Jurkat, Clone E6-1 (cell line): ENCODE measurements around the gene OR8B4. TPM values are rescaled to one million over a fixed set of nuclear protein-coding genes. Genes with fewer than 3 reads are reported as not detected.
A peak's percentile ranks its signal among the peaks of the same experiment; 100 is the strongest.
"Not testable (repeated sequence)": the region's sequence is repeated elsewhere in the genome, so short reads cannot be mapped to it uniquely, and the experiment has no call there.

Experiments
- DNase-seq: peaks from one replicate; pipeline ENCODE4 v3.0.0-alpha.2; 2011; ENCODE audit warnings: low read depth, low spot score
- H3K4me3 ChIP-seq: 2 replicates; pipeline ENCODE4 v1.5.1; 2011; ENCODE audit warnings: mild to moderate bottlenecking, low read length, control low read depth, moderate library complexity
- polyA plus RNA-seq: library from polyadenylated mRNA; unstranded; fragments of >200 nt; gene quantifications from one replicate; pipeline ENCODE4 v1.2.1, GENCODE V29; 2012; ENCODE audit warnings: missing spikeins; ENCODE audit not compliant: insufficient read length, insufficient read depth

Gene OR8B4
- polyA plus RNA-seq: not detected

DNA sequence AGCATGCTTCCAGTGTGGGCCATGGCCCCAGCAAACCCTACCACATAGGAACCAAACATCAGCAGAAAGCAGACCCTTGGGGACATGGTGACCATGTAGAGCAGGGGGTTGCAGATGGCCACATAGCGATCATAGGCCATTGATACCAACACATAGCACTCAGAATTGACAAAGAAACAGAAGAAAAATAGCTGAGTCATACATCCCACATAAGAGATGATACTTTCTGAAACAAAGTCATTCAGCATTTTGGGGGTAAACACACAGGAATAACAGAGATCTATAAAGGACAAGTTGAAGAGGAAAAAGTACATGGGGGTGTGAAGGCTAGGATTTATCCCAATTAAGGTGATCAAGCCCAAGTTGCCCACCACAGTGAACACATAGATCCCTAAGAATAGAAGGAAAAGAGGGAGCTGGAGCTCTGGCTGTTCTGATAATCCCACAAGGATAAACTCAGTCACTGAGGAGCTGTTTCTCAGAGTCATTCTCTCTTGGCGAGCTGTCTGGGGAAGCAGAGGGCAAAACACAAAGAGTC is at the start of gene OR8B4:
OR8B4 (minus strand) TSS at position 488 of the 538 bp plus-strand sequence; CDS start at position 488, 0 bp downstream.
- no peak for DNase-seq
- H3K4me3 ChIP-seq: no peak within 1 kb of the TSS

- no peak overlapping the region for H3K4me3 ChIP-seq
- no peak for DNase-seq
These were observed 49.4 kb upstream of the OR8B4 start for GRCh38 chr11:124474079-124474478.

GRCh38 chr11:124473476-124473875 is 48.8 kb upstream of the OR8B4 start:
- H3K4me3 ChIP-seq: no peak overlapping the region
- no peak for DNase-seq

DNA sequence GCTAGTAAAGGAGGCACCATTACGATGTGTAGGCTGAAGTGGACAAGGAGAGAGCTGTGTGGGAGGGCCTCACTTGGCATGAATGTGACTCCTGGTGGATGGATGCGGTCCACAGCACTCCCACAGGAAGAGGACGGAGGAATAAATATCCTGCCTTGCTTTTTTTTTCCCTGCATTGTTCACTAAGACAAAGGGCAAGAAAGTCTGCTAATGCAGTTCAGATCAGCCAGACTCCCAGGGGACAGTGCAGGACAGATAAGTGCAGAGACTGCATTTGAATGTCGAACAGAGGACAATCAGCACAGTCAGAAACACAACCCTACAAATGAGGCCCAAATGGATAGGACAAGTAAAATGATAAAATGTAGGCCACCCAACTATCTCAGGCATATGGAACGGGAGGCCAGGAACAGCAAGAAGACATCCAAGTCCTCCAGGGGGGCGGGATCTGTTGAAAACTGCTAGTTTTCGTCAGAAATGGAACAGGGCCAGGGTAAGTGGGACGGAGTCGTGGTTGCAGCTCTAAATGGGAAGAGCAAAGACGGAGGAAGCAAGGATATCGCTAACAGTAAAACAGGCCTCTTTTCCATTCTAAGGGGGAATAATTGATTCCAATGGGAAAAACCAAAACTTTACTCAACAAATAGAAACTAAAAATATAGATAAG is 46.0 kb upstream of the OR8B4 start:
- no peak for DNase-seq
- H3K4me3 ChIP-seq: no peak overlapping the region

DNA sequence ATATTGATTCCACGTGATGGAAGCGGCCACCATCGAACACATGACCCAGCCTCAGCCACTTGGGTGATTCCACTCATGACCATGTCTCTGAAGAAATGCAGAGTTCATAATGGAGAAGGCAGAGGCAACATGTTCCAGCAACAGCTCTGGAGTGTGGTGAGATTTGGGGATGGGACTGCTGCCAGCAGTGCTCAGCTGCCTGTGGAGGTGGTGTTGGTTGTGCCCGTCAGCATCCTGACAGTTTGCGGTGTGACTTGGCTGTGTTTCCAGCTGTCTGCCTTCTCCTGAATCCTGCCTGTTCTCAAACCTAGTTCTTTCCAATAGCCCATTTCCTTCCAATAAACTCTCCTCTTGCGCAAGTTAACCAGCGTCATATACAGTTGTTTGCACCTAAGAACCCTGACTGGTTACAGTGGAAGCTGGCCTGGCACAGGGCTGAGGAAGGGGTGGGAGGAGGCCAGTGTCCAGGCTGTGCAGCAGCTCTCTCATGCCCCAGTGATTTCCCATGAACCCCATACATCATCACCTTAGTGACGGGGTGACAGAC is 42.8 kb upstream of the OR8B4 start:
- no peak for DNase-seq
- no peak overlapping the region for H3K4me3 ChIP-seq

- no peak overlapping the region for H3K4me3 ChIP-seq
- DNase-seq: no peak
These were observed 40.7 kb upstream of the OR8B4 start for GRCh38 chr11:124465368-124465767.

DNA sequence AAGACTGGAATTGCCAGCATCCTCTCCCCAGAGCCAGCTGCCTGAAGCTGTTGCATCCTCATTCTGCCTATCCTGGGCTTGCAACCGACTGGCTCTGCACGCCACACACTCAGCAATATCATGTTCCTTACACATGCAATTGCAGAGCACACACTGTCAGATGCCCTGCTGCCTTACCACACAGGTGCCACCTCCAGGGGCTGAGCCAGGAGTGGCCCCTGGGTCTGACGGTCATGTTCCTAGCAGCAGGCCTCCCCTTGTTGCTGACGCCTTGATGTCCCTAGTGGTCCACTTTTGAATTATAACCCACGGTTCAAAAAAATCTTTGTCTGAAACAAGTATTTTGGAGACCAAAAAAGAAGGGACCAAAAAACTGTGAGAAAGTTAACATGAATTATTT is 39.3 kb upstream of the OR8B4 start:
- no peak for DNase-seq
- H3K4me3 ChIP-seq: no peak overlapping the region

DNA sequence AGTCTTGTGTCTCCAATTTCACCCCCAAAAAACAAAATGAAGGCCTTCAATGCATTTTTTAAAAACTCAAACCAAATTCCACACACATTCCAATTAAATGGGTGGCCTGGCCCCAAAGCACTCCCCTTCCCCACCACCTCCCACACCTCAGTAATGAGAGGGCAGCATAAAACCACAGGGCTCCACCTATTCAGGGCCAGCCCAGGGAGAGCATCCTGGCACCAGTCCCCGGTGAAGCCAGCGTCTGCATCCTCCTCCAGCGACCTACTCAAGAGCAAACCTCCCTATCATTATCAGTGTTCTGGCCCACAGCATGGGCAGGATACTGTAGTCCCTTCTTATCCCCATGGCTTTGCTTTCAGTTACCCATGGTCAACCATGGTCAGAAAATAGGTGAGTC is 38.7 kb upstream of the OR8B4 start:
- no peak overlapping the region for H3K4me3 ChIP-seq
- no peak for DNase-seq

- no peak for DNase-seq
- H3K4me3 ChIP-seq: no peak overlapping the region
These were observed 35.8 kb upstream of the OR8B4 start for GRCh38 chr11:124460459-124460858.

DNA sequence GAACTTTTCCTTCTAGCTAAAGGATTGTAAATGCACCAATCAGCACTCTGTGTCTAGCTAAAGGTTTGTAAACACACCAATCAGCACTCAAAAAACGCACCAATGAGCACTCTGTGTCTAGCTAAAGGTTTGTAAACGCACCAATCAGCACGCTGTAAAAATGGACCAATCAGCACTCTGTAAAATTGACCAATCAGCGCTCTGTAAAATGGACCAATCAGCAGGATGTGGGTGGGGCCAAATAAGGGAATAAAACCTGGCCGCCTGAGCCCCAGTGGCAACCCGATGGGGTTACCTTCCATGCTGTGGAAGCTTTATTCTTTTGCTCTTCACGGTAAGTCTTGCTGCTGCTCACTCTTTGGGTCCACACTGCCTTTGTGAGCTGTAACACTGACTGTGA is 34.7 kb upstream of the OR8B4 start:
- not testable (repeated sequence) for H3K4me3 ChIP-seq, DNase-seq

GRCh38 chr11:124454552-124454951 is 29.9 kb upstream of the OR8B4 start:
- peak; percentile 22 for DNase-seq
- H3K4me3 ChIP-seq: no peak overlapping the region

DNA sequence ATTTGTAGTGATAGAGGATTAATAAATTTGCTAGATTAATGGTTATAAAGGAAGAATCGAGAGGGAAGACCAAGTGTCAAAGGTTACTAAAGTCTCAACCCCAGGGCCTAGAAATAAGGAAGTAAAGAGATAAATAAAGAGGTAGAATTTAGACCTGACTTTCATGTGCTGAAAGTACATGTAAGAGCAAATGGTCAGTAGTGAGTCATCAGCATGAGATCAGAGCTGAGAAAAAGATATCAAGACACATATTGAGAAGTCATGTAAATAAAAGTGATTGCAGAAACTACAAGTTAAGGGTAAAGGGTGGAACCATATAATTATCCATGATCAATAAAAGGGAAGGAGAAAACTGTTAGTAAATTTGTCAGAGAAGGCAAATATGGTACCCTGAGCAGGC is 22.2 kb upstream of the OR8B4 start:
- no peak for DNase-seq
- no peak overlapping the region for H3K4me3 ChIP-seq

GRCh38 chr11:124445646-124446150 is 21.0 kb upstream of the OR8B4 start, which contains the start of gene OR8B8:
Gene OR8B8, minus strand, starts transcription at chr11:124445696. Its CDS starts 4,611 bp downstream, at chr11:124441085.
- DNase-seq: no peak

DNA sequence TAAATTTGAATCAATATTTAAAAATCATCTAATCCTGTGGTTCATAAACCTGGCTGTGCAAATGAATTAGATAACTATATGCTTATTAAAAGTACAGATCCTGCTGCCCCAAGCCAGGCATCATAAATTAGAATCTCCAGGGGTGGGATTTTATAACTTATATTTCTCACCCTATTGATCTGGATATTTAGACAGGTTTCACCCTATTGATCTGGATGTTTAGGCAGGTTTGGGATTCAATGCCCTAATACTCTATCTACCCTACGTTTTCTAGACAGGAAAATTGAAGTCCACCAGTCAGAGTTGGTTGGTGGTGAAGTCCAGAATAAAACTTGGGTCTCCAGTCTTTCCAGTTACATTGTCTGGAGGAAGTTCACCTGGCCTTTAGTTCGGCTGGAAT is 18.2 kb upstream of the OR8B4 start:
- H3K4me3 ChIP-seq: no peak overlapping the region
- no peak for DNase-seq

More at GRCh38 chr11:124445646-124446150, 21.0 kb upstream of the OR8B4 start, which contains the start of gene OR8B8:
- no peak within 1 kb of the TSS for H3K4me3 ChIP-seq

- DNase-seq: no peak
- no peak overlapping the region for H3K4me3 ChIP-seq
These were observed 17.8 kb upstream of the OR8B4 start for GRCh38 chr11:124442442-124442841.

- no peak for DNase-seq
- no peak overlapping the region for H3K4me3 ChIP-seq
These were observed 16.8 kb upstream of the OR8B4 start for GRCh38 chr11:124441519-124441918.

DNA sequence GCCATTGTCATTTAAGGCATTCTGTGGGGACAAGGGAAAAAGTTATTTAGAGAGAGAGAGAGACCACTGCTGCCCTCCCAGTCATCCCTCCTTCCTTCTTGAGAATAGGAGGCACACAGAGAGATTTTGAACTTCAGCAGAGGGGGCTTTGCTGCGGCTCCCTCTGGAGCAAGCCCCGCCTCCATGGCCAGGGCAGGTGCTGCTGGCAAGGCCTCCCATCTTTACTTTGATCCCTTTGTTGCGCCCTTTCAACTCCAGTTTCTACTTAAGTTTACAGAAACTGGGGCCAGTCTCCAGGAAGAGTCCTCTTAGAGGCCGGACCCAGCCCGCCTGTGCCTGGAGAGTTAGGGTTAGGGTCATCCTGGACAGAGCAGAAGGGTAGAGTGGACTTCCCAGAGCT is 16.4 kb upstream of the OR8B4 start:
- no peak for DNase-seq
- no peak overlapping the region for H3K4me3 ChIP-seq

DNA sequence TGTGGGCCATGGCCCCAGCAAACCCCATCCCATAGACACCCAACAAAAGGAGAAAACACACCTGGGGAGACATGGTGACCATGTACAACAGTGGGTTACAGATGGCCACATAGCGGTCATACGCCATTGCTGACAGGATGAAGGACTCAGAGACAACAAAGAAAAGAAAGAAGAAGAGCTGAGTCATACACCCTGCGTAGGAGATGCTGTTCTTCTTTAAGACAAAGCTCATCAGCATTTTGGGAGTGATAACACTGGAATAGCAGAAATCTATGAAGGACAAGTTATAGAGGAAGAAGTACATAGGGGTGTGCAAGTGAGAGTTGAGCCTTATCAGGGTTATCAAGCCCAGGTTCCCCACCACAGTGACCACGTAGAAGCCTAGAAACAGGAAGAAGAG is 15.9 kb upstream of the OR8B4 start:
- H3K4me3 ChIP-seq: no peak overlapping the region
- no peak for DNase-seq

DNA sequence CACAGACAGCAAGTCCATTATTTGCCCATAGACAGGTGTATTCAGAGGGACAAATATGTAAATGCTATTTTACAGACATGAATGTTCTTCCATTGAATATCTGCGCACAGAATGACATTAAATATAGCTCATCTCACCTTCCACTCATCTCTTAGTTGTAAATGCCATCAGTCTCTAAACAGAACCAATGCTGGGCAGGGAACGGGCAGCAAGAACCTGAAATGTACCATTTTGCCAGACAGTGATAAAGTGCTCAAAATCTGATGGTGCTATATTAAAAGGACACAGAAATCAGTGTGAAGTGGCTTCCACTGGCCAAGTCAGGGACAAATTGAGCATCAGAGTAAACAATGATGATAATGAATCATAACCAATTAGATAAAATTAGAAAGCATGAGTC is 10.0 kb upstream of the OR8B4 start:
- DNase-seq: no peak
- H3K4me3 ChIP-seq: no peak overlapping the region

DNA sequence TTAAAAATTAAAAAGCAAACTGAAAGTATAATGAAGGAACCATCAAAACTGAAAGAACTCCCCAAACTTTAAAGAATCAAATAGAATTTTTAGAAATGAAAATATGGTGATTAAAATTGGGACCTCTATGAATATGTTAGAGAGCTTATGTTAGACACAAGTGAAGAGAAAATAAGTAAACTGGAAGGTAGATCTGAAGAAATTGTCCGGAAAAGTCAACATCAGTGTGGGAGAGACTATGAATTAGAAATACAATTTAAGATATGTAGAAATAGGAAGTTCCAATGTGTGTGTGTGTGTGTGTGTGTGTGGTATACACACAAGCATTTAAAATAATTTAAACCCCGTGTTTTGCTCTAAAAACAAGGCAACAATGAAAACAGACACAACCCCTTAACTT is 4.9 kb upstream of the OR8B4 start:
- no peak for DNase-seq
- no peak overlapping the region for H3K4me3 ChIP-seq
